ENCODE data around the gene ITGB8. TPM values are rescaled to one million over a fixed set of nuclear protein-coding genes. Genes with fewer than 3 reads are reported as not detected.

The ITGB8 gene
- total RNA-seq, 1 experiment from 2014 or later, result 183 TPM

DNA sequence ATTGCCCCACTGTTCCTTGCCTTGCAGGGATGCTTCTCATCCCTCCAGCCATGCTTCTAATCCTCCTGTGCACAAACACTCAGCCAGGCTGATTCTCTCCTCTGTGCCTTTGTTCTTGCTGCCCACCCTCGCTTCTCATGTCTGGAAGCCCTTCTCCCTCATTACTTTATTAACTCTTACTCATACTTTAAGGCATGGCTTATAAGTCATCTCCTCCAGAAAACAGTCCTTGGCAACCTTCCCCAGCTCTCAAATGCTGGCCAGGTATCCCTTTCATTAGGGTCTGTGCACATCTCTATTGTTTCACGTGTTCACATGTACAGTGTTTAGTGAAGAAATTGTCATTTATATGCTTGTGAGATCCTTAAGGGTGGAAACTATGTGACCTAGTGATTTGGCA lies 62.9 kb downstream of the ITGB8 start:
- intact Hi-C loops (cut with micrococcal nuclease; ENCODE audit: unreplicated experiment), result loop anchor here (2.0 kb wide), 1 partner anchor 53 kb away; no protein-coding TSS in a partner anchor
- Mint-ChIP-seq H3K4me1 (ENCODE audit: low read depth, unreplicated experiment) (peaks cover 37% of the 10 kb centered on the region), H3K9me3 (ENCODE audit: low read depth, unreplicated experiment) (no peaks in the 10 kb centered on the region), H3K4me3 (ENCODE audit: low read depth, unreplicated experiment) (peak overlapping the region; percentile 23), H3K27me3 (ENCODE audit: unreplicated experiment) (no peaks in the 10 kb centered on the region), H3K27ac (ENCODE audit: unreplicated experiment) (peak overlapping the region; percentile 38), H3K36me3 (ENCODE audit: insufficient read depth, unreplicated experiment) (peaks cover 62% of the 10 kb centered on the region)
- DNase-seq, result no peak
- TF ChIP-seq, protein P1, sequence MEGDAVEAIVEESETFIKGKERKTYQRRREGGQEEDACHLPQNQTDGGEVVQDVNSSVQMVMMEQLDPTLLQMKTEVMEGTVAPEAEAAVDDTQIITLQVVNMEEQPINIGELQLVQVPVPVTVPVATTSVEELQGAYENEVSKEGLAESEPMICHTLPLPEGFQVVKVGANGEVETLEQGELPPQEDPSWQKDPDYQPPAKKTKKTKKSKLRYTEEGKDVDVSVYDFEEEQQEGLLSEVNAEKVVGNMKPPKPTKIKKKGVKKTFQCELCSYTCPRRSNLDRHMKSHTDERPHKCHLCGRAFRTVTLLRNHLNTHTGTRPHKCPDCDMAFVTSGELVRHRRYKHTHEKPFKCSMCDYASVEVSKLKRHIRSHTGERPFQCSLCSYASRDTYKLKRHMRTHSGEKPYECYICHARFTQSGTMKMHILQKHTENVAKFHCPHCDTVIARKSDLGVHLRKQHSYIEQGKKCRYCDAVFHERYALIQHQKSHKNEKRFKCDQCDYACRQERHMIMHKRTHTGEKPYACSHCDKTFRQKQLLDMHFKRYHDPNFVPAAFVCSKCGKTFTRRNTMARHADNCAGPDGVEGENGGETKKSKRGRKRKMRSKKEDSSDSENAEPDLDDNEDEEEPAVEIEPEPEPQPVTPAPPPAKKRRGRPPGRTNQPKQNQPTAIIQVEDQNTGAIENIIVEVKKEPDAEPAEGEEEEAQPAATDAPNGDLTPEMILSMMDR (IDR thresholded peaks at IDR 0.05; ENCODE audit: unreplicated experiment), result no peak
- CTCF ChIA-PET, result interaction anchor here (0.6 to 2.6 kb wide), 5 partner anchors 9 to 645 kb away, joined by 3 to 14 read pairs (median 8); no protein-coding TSS in a partner anchor
- BruUV-seq (replicated peaks), result no TSS peak

DNA sequence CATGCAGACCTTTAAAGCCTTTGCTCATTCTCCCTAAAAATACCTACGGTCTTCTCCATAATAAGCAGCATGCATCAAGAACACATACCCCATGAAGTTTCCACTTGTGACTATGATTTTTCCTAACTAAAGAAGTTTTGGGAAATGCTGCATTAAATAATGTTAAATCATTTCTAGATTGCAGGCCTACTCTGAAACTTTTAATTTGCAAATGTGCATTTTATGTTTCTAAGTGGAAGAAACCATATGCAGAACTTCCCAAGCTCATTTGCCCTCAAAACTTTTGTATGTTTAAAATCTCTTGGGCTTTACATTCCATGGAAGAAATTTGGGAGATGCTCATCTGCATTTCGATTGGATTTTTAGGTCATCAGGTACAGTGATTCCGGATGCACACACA lies 63.6 kb downstream of the ITGB8 start:
- H3K9me3 Mint-ChIP-seq (ENCODE audit: low read depth, unreplicated experiment), result no peaks in the 10 kb centered on the region

DNA sequence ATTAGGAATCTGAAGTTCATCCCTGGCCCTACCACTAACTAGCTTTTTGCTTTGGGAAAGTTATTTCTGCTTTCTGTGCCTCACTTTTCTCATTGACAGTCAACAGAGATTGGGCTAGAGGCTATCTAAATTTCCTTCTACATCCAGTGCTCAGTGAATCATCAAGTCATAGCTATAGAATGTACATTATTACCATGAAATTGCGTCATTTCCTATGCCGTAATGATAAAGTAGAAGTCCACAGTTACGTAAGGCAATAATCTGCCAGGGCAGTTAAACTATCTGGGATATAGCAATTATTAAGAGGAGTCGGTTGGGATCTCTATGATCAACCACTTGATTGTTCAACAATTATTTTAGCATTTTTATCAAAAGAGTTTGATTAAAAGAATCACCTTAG lies 64.4 kb downstream of the ITGB8 start:
- no peak overlapping the region for H3K4me3 Mint-ChIP-seq (ENCODE audit: low read depth, unreplicated experiment)
- intact Hi-C loops (cut with micrococcal nuclease; ENCODE audit: unreplicated experiment), result no loop called here
- H3K27me3 Mint-ChIP-seq (ENCODE audit: unreplicated experiment), result no peaks in the 10 kb centered on the region
- CTCF ChIA-PET, result no interaction called here
- no TSS peak for BruUV-seq (replicated peaks)
- H3K4me1 Mint-ChIP-seq (ENCODE audit: low read depth, unreplicated experiment), result peaks cover 30% of the 10 kb centered on the region
- H3K27ac Mint-ChIP-seq (ENCODE audit: unreplicated experiment), result peak overlapping the region; percentile 15
- TF ChIP-seq, protein P1 (IDR thresholded peaks at IDR 0.05; ENCODE audit: unreplicated experiment), result no peak
- H3K9me3 Mint-ChIP-seq (ENCODE audit: low read depth, unreplicated experiment), result no peaks in the 10 kb centered on the region
- no peak for DNase-seq
- peaks cover 60% of the 10 kb centered on the region for H3K36me3 Mint-ChIP-seq (ENCODE audit: insufficient read depth, unreplicated experiment)

More for the DNA sequence above, 63.6 kb downstream of the ITGB8 start:
- Mint-ChIP-seq H3K27ac (ENCODE audit: unreplicated experiment) (no peak overlapping the region), H3K27me3 (ENCODE audit: unreplicated experiment) (no peaks in the 10 kb centered on the region), H3K4me1 (ENCODE audit: low read depth, unreplicated experiment) (peaks cover 30% of the 10 kb centered on the region), H3K4me3 (ENCODE audit: low read depth, unreplicated experiment) (no peak overlapping the region), H3K36me3 (ENCODE audit: insufficient read depth, unreplicated experiment) (peaks cover 59% of the 10 kb centered on the region)
- BruUV-seq (replicated peaks), result no TSS peak
- intact Hi-C loops (cut with micrococcal nuclease; ENCODE audit: unreplicated experiment), result no loop called here
- no peak for DNase-seq
- CTCF ChIA-PET, result interaction anchor here (0.6 to 2.6 kb wide), 2 partner anchors 204 to 646 kb away, joined by 11 to 14 read pairs; no protein-coding TSS in a partner anchor
- TF ChIP-seq, protein P1 (IDR thresholded peaks at IDR 0.05; ENCODE audit: unreplicated experiment), result no peak

DNA sequence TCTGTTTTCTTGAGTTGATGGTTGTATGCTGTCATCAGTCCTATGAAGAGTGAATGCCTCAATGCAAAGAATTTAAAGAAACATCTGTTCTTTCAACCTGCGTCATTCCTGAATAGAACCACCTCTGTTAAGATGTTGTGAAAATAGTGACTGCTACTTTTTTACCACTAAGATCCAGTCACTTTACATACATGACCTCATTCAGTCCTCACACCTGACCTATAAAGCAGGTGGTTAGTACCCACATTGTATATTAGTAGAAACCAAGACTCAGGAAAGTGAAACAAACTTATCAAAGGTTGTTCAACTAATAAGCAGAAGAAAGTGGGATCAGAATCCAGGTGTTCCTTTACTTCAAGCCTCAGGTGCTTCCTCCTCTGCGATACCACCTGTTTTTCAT lies 64.8 kb downstream of the ITGB8 start:
- BruUV-seq (replicated peaks), result no TSS peak
- H3K27ac Mint-ChIP-seq (ENCODE audit: unreplicated experiment), result peak overlapping the region; percentile 15
- intact Hi-C loops (cut with micrococcal nuclease; ENCODE audit: unreplicated experiment), result no loop called here
- CTCF ChIA-PET, result no interaction called here
- H3K9me3 Mint-ChIP-seq (ENCODE audit: low read depth, unreplicated experiment), result no peaks in the 10 kb centered on the region
- H3K4me1 Mint-ChIP-seq (ENCODE audit: low read depth, unreplicated experiment), result peaks cover 30% of the 10 kb centered on the region
- no peak for DNase-seq
- H3K27me3 Mint-ChIP-seq (ENCODE audit: unreplicated experiment), result no peaks in the 10 kb centered on the region
- TF ChIP-seq, protein P1 (IDR thresholded peaks at IDR 0.05; ENCODE audit: unreplicated experiment), result no peak
- H3K4me3 Mint-ChIP-seq (ENCODE audit: low read depth, unreplicated experiment), result no peak overlapping the region
- H3K36me3 Mint-ChIP-seq (ENCODE audit: insufficient read depth, unreplicated experiment), result peaks cover 60% of the 10 kb centered on the region
